ENCODE measurements around the gene COL11A2.

COL11A2 gene

GRCh38 chr6:33116841-33117711, 75.2 kb downstream of the COL11A2 start:
- DNase-seq (ENCODE audit: low spot score), result no peak

GRCh38 chr6:33116417-33116816, 75.8 kb downstream of the COL11A2 start:
- no peak for DNase-seq (ENCODE audit: low spot score)

GRCh38 chr6:33114406-33114805, 77.9 kb downstream of the COL11A2 start:
- DNase-seq (ENCODE audit: low spot score), result no peak

- DNase-seq (ENCODE audit: low spot score), result no peak
These were observed 78.5 kb downstream of the COL11A2 start for GRCh38 chr6:33113755-33114154.
